ENCODE results near the gene BRD2. TPM values are rescaled to one million over a fixed set of nuclear protein-coding genes. Genes with fewer than 3 reads are reported as not detected.

Gene BRD2
- total RNA-seq, 1 experiment from 2014 or later = 157 TPM

- POLR2A ChIA-PET (ENCODE audit: unreplicated experiment) = no interaction called here
- no TSS peak for BruUV-seq (replicated peaks)
- no peaks in the 10 kb centered on the region for H4K20me1 ChIP-seq (ENCODE audit: insufficient read depth)
- H2AFZ ChIP-seq = no peak overlapping the region
- H3K4me2 ChIP-seq = no peak overlapping the region
- H3K36me3 ChIP-seq (ENCODE audit: low read depth) = no peaks in the 10 kb centered on the region
- H3K9me3 ChIP-seq (ENCODE audit: insufficient read depth, low read depth) = no peaks in the 10 kb centered on the region
- no peaks in the 10 kb centered on the region for H3K79me2 ChIP-seq (ENCODE audit: low read depth)
- 0 out of 2 replicates have a peak, but pooled peaks cover 3% of the 10 kb centered on the region for H3F3A ChIP-seq (ENCODE audit: insufficient read depth, low read depth)
- H3K9me2 ChIP-seq (ENCODE audit: insufficient read depth) = no peaks in the 10 kb centered on the region
- CTCF ChIA-PET = no interaction called here
- peaks cover 4% of the 10 kb centered on the region for H3K4me1 ChIP-seq (replicated peaks; ENCODE audit: insufficient read depth)
- no peak overlapping the region for H3K4me3 ChIP-seq
- intact Hi-C loops (cut with micrococcal nuclease; ENCODE audit: unreplicated experiment) = no loop called here
- TF ChIP-seq CTCF (conservative IDR thresholded peaks at IDR 0.05) (no peak), EZH2 (IDR thresholded peaks at IDR 0.05; ENCODE audit: low read depth) (no peak)
- no peak overlapping the region for H3K27ac ChIP-seq
- no peak for DNase-seq
- no peaks in the 10 kb centered on the region for H3K27me3 ChIP-seq (ENCODE audit: insufficient read depth, low read depth)
Observed at GRCh38 chr6:32956176-32956575, 12.2 kb upstream of the BRD2 start.

GRCh38 chr6:32960563-32960962 is 7.8 kb upstream of the BRD2 start:
- Histone ChIP-seq H3K9me2 (ENCODE audit: insufficient read depth) (no peaks in the 10 kb centered on the region), H4K20me1 (ENCODE audit: insufficient read depth) (no peaks in the 10 kb centered on the region), H3K4me3 (no peak overlapping the region), H3K79me2 (ENCODE audit: low read depth) (peaks cover 5% of the 10 kb centered on the region), H3K36me3 (ENCODE audit: low read depth) (no peaks in the 10 kb centered on the region), H3K27ac (no peak overlapping the region), H2AFZ (no peak overlapping the region), H3K4me1 (replicated peaks; ENCODE audit: insufficient read depth) (no peaks in the 10 kb centered on the region), H3K9me3 (ENCODE audit: insufficient read depth, low read depth) (no peaks in the 10 kb centered on the region), H3F3A (ENCODE audit: insufficient read depth, low read depth) (no peaks in the 10 kb centered on the region), H3K4me2 (no peak overlapping the region), H3K27me3 (ENCODE audit: insufficient read depth, low read depth) (no peaks in the 10 kb centered on the region)
- DNase-seq = no peak
- ChIA-PET CTCF (interaction anchor here (0.6 kb wide), 1 partner anchor 610 kb away, joined by 3 read pairs; no protein-coding TSS in a partner anchor), POLR2A (ENCODE audit: unreplicated experiment) (no interaction called here)
- intact Hi-C loops (cut with micrococcal nuclease; ENCODE audit: unreplicated experiment) = no loop called here
- TF ChIP-seq CTCF (conservative IDR thresholded peaks at IDR 0.05) (no peak), EZH2 (IDR thresholded peaks at IDR 0.05; ENCODE audit: low read depth) (no peak)
- BruUV-seq (replicated peaks) = no TSS peak

GRCh38 chr6:32962213-32962826 is 6.1 kb upstream of the BRD2 start:
- peaks cover 9% of the 10 kb centered on the region; the same call in 1 of the 2 replicates for H3F3A ChIP-seq (ENCODE audit: insufficient read depth, low read depth)
- no peaks in the 10 kb centered on the region for H3K9me2 ChIP-seq (ENCODE audit: insufficient read depth)
- no peak for DNase-seq
- H3K9me3 ChIP-seq (ENCODE audit: insufficient read depth, low read depth) = no peaks in the 10 kb centered on the region
- TF ChIP-seq CTCF (conservative IDR thresholded peaks at IDR 0.05) = no peak
- no peak for TF ChIP-seq EZH2 (IDR thresholded peaks at IDR 0.05; ENCODE audit: low read depth)
- CTCF ChIA-PET = interaction anchor here (1.0 kb wide), 1 partner anchor 22 kb away, joined by 3 read pairs; no protein-coding TSS in a partner anchor
- H3K36me3 ChIP-seq (ENCODE audit: low read depth) = no peaks in the 10 kb centered on the region
- no peaks in the 10 kb centered on the region for H3K27me3 ChIP-seq (ENCODE audit: insufficient read depth, low read depth)
- H3K4me2 ChIP-seq = no peak overlapping the region
- POLR2A ChIA-PET (ENCODE audit: unreplicated experiment) = interaction anchor here (0.6 to 0.7 kb wide), 3 partner anchors 45 to 430 kb away, joined by 4 to 60 read pairs (median 11); partner anchors contain the start of gene KIFC1
- H4K20me1 ChIP-seq (ENCODE audit: insufficient read depth) = no peaks in the 10 kb centered on the region
- no peak overlapping the region for H3K4me3 ChIP-seq
- H2AFZ ChIP-seq = no peak overlapping the region
- peaks cover 11% of the 10 kb centered on the region for H3K4me1 ChIP-seq (replicated peaks; ENCODE audit: insufficient read depth)
- peaks cover 23% of the 10 kb centered on the region for H3K79me2 ChIP-seq (ENCODE audit: low read depth)
- no TSS peak for BruUV-seq (replicated peaks)
- no peak overlapping the region for H3K27ac ChIP-seq
- intact Hi-C loops (cut with micrococcal nuclease; ENCODE audit: unreplicated experiment) = no loop called here

Data from PC-9 (cell line).